GM12891 (cell line): ENCODE measurements around the gene CNTNAP5.

Experiments used
- POLR2A ChIP-seq: IDR thresholded peaks from 2 replicates; pipeline ENCODE4 v1.6.1; 2011; ENCODE audit warnings: low read depth, low read length, control low read depth
- POLR2AphosphoS5 ChIP-seq: IDR thresholded peaks from 2 replicates; pipeline ENCODE4 v1.6.1; 2011; ENCODE audit warnings: low read depth, low read length, control low read depth
- POU2F2 ChIP-seq: IDR thresholded peaks from 2 replicates; pipeline ENCODE4 v1.6.1; 2011; ENCODE audit warnings: low read depth, mild to moderate bottlenecking, control low read depth, low read length, moderate library complexity
- SPI1 ChIP-seq: IDR thresholded peaks from 2 replicates; pipeline ENCODE4 v1.6.1; 2011; ENCODE audit warnings: low read depth, low read length, control low read depth
- TAF1 ChIP-seq: IDR thresholded peaks from 2 replicates; pipeline ENCODE4 v1.6.1; 2011; ENCODE audit warnings: low read depth, low read length, control low read depth

DNA sequence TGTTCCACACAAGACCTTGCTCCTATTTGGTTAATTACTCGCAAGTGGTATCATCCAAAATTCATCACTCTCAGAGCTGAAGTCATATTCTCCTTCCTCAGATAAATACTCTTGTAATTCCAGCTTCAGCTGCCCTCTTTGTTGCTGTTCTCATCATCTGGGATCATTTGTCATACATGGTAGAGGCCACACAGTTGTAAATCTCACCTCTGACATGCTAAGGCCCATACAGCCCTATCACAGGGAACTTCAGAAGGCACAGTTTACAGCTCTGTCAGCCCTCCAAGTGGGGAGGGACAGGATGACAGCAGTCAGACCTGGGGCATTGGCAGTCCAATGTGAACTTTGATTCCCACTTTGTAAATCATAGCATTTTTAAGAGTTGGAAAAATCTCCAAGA is 399.0 kb downstream of the CNTNAP5 start:
- TF ChIP-seq SPI1, result no peak
- no peak for TF ChIP-seq POU2F2
- TF ChIP-seq TAF1, result no peak
- TF ChIP-seq POLR2A, result no peak
- no peak for TF ChIP-seq POLR2AphosphoS5
